ENCODE measurements around the gene LDLRAP1.

Gene LDLRAP1

GRCh38 chr1:25550155-25550506, 6.7 kb downstream of the LDLRAP1 start:
- H3K27ac ChIP-seq (replicated peaks): peak overlapping the region; percentile 83
- no peaks in the 10 kb centered on the region for H3K27me3 ChIP-seq (ENCODE audit: insufficient read depth, poor library complexity, severe bottlenecking)
- no peak for DNase-seq (ENCODE audit: low read depth in 1 of 2, low spot score in 1 of 2)
- no peak for TF ChIP-seq POLR2AphosphoS5 (IDR thresholded peaks at IDR 0.05; ENCODE audit: low read depth)
- no peak for TF ChIP-seq GABPA (IDR thresholded peaks at IDR 0.05; ENCODE audit: low read depth)
- no peak for TF ChIP-seq SPI1 (IDR thresholded peaks at IDR 0.05; ENCODE audit: borderline replicate concordance, low read depth)
- TF ChIP-seq REST (IDR thresholded peaks at IDR 0.05; ENCODE audit: insufficient replicate concordance, low read depth): no peak
- H3K4me3 ChIP-seq (replicated peaks; ENCODE audit: insufficient read depth, low read length): no peak overlapping the region

- TF ChIP-seq POLR2AphosphoS5 (IDR thresholded peaks at IDR 0.05; ENCODE audit: low read depth) (no peak), SPI1 (IDR thresholded peaks at IDR 0.05; ENCODE audit: borderline replicate concordance, low read depth) (no peak), REST (IDR thresholded peaks at IDR 0.05; ENCODE audit: insufficient replicate concordance, low read depth) (no peak), CTCF (IDR thresholded peaks at IDR 0.05; ENCODE audit: insufficient read depth, low read length) (no peak), GABPA (IDR thresholded peaks at IDR 0.05; ENCODE audit: low read depth) (no peak)
- H3K27me3 ChIP-seq (ENCODE audit: insufficient read depth, poor library complexity, severe bottlenecking): no peaks in the 10 kb centered on the region
- H3K27ac ChIP-seq (replicated peaks): no peak overlapping the region; the same call in 1 of the 2 replicates
- no peak overlapping the region for H3K4me3 ChIP-seq (replicated peaks; ENCODE audit: insufficient read depth, low read length)
- DNase-seq (ENCODE audit: low read depth in 1 of 2, low spot score in 1 of 2): no peak
Observed at GRCh38 chr1:25550683-25551310, 7.4 kb downstream of the LDLRAP1 start.

- no peak for TF ChIP-seq SPI1 (IDR thresholded peaks at IDR 0.05; ENCODE audit: borderline replicate concordance, low read depth)
- no peak for TF ChIP-seq GABPA (IDR thresholded peaks at IDR 0.05; ENCODE audit: low read depth)
- no peak for TF ChIP-seq POLR2AphosphoS5 (IDR thresholded peaks at IDR 0.05; ENCODE audit: low read depth)
- TF ChIP-seq CTCF (IDR thresholded peaks at IDR 0.05; ENCODE audit: insufficient read depth, low read length): no peak
- no peak for TF ChIP-seq REST (IDR thresholded peaks at IDR 0.05; ENCODE audit: insufficient replicate concordance, low read depth)
- Histone ChIP-seq H3K27me3 (ENCODE audit: insufficient read depth, poor library complexity, severe bottlenecking) (no peaks in the 10 kb centered on the region), H3K4me3 (replicated peaks; ENCODE audit: insufficient read depth, low read length) (no peak overlapping the region), H3K27ac (replicated peaks) (no peak overlapping the region)
- DNase-seq (ENCODE audit: low read depth in 1 of 2, low spot score in 1 of 2): no peak
Observed at GRCh38 chr1:25553749-25554429, 10.5 kb downstream of the LDLRAP1 start.

All from HL-60 (cell line).